A549 (cell line): ENCODE results near the gene KLRK1. TPM values are rescaled to one million over a fixed set of nuclear protein-coding genes. Genes with fewer than 3 reads are reported as not detected.
"Not testable (repeated sequence)": the region's sequence is repeated elsewhere in the genome, so short reads cannot be mapped to it uniquely, and the experiment has no call there.

Experiments
- ATAC-seq, 2 experiments: fragments of 200-7000 bp in 1 of 2; fragments of >200 bp in 1 of 2; cut with Nextera tagmentation in 1 of 2; cut with Tn5 transposase in 1 of 2; 3 replicates each; pipeline versions ENCODE4 v1.8.0 to v1.9.1; 2018 to 2020; ENCODE audit warnings: mild to moderate bottlenecking in 1 of 2, moderate library complexity in 1 of 2
- CTCF ChIA-PET: fragments of 300-600 bp; sonication (Branson Sonifier 250); formaldehyde crosslinking; extraction: SDS; loops from one replicate; lab custom pipeline; 2021; ENCODE audit warnings: antibody characterized with exemption, inconsistent platforms; lab: Yijun Ruan, JAX
- POLR2A ChIA-PET: fragments of 350-600 bp; formaldehyde crosslinking; extraction: SDS; loops from one replicate; lab custom pipeline; 2021; ENCODE audit warnings: antibody characterized with exemption, inconsistent platforms; lab: Yijun Ruan, JAX
- DNase-seq, 2 experiments: peaks; one replicate each; pipeline versions ENCODE4 v3.0.0 to v3.0.0-alpha.2; 2011 to 2016; ENCODE audit warnings: low read depth in 1 of 2, low spot score in 1 of 2
- FAIRE-seq: peaks from 2 replicates; lab custom pipeline; 2011; peaks lifted over from hg19 to GRCh38; lab: Jason Lieb, UNC
- H3K27ac ChIP-seq, 2 experiments: fragments of >200 bp; sonication (Bioruptor Twin); formaldehyde crosslinking; 3 replicates each; pipeline ENCODE4 v1.5.1; 2016 to 2017
- H3K4me1 ChIP-seq: fragments of >200 bp; sonication (Bioruptor Twin); formaldehyde crosslinking; 3 replicates; pipeline ENCODE4 v1.6.1; 2016
- H3K4me2 ChIP-seq: fragments of >200 bp; sonication (Bioruptor Twin); formaldehyde crosslinking; 3 replicates; pipeline ENCODE4 v1.6.1; 2016
- H3K4me3 ChIP-seq: fragments of >200 bp; sonication (Bioruptor Twin); formaldehyde crosslinking; 3 replicates; pipeline ENCODE4 v1.5.1; 2016
- H3K9me3 ChIP-seq: fragments of >200 bp; sonication (Bioruptor Twin); formaldehyde crosslinking; 3 replicates; pipeline ENCODE4 v1.6.1; 2016
- CTCF ChIP-seq: fragments of >200 bp; sonication (Bioruptor Twin); formaldehyde crosslinking; IDR thresholded peaks from 3 replicates; pipeline ENCODE4 v1.5.1; 2016
- FOSB ChIP-seq: fragments of 250-450 bp; sonication (Bioruptor Pico); IDR thresholded peaks from 2 replicates; pipeline ENCODE4 v1.5.0; 2020; ENCODE audit warnings: mild to moderate bottlenecking, moderate library complexity
- HDAC2 ChIP-seq: fragments of 200-600 bp; sonication (generic); IDR thresholded peaks from 2 replicates; pipeline ENCODE4 v1.6.1; 2016
- HMGXB4 ChIP-seq: fragments of 250-450 bp; sonication (Bioruptor Pico); IDR thresholded peaks from 2 replicates; pipeline ENCODE4 v1.5.0; 2021; ENCODE audit warnings: mild to moderate bottlenecking, moderate library complexity, borderline replicate concordance
- KDM1A ChIP-seq: fragments of 200-600 bp; sonication (generic); IDR thresholded peaks from 2 replicates; pipeline ENCODE4 v1.6.1; 2016; ENCODE audit warnings: low read depth, mild to moderate bottlenecking
- KDM5A ChIP-seq: fragments of 200-600 bp; sonication (generic); IDR thresholded peaks from 2 replicates; pipeline ENCODE4 v1.6.1; 2016; ENCODE audit warnings: antibody characterized with exemption, mild to moderate bottlenecking
- NR3C1 ChIP-seq: fragments of >200 bp; sonication (Bioruptor Twin); formaldehyde crosslinking; IDR thresholded peaks from 3 replicates; pipeline ENCODE4 v1.6.1; 2017
- RAD21 ChIP-seq, 2 experiments: fragments of >200 bp in 1 of 2; sonication (Bioruptor Twin) in 1 of 2; formaldehyde crosslinking in 1 of 2; IDR thresholded peaks in 1 of 2; conservative IDR thresholded peaks in 1 of 2; 2 replicates in 1 of 2; 3 replicates in 1 of 2; pipeline ENCODE4 v1.6.1; 2012 to 2018; ENCODE audit warnings: inconsistent platforms in 1 of 2
- RARB ChIP-seq: fragments of 250-450 bp; sonication (Bioruptor Pico); IDR thresholded peaks from 2 replicates; pipeline ENCODE4 v1.8.0; 2021; ENCODE audit warnings: mild to moderate bottlenecking, moderate library complexity
- RFX5 ChIP-seq: fragments of 450-650 bp; IDR thresholded peaks from 2 replicates; pipeline ENCODE4 v1.7.1; 2014; ENCODE audit warnings: antibody characterized with exemption, mild to moderate bottlenecking, moderate library complexity
- ZC3H11A ChIP-seq: fragments of 450-650 bp; IDR thresholded peaks from 2 replicates; pipeline ENCODE4 v1.6.1; 2014; ENCODE audit warnings: antibody characterized with exemption, mild to moderate bottlenecking
- ZFP36 ChIP-seq: fragments of 450-650 bp; IDR thresholded peaks from 2 replicates; pipeline ENCODE4 v1.6.1; 2014; ENCODE audit warnings: borderline replicate concordance; ENCODE audit not compliant: partially characterized antibody
- ZSCAN20 ChIP-seq: fragments of 250-450 bp; sonication (Bioruptor Pico); IDR thresholded peaks from 2 replicates; pipeline ENCODE4 v1.8.0; 2022; ENCODE audit warnings: mild to moderate bottlenecking, moderate library complexity
- WGBS: methylation state at CpG from one replicate; pipeline ENCODE4 v1.1.6; 2017; ENCODE audit errors: missing lambda C conversion rate; 5-methylcytosine and 5-hydroxymethylcytosine counted together
- polyA minus RNA-seq: library from RNA; depleted of rRNA, polyadenylated mRNA; stranded (reverse); fragments of >200 nt; gene quantifications from 2 replicates; pipeline ENCODE4 v1.2.3, GENCODE V29; 2011; rRNA and poly(A)+ RNA removed
- polyA plus RNA-seq, 4 experiments: library from polyadenylated mRNA; depleted of rRNA in 3 of 4; stranded (reverse); fragments of >200 nt; fragmentation: RNase III in 1 of 4; extraction: RNeasy Plus Mini Kit Qiagen cat#74134 plus additional on column Dnase treatment in 1 of 4; gene quantifications; 2 replicates in 3 of 4; 3 replicates in 1 of 4; pipeline ENCODE4 v1.2.3, GENCODE V29; 2011 to 2017

Gene KLRK1
- polyA plus RNA-seq (2011; rRNA removed): not detected in 2 replicates
- not detected in 2 replicates for polyA plus RNA-seq (2012; cell fraction: cytosol; rRNA removed)
- not detected in 2 replicates for polyA plus RNA-seq (2012; cell fraction: nucleus; rRNA removed)
- not detected in 3 replicates for polyA plus RNA-seq (2017; fragmentation: RNase III; extraction: RNeasy Plus Mini Kit Qiagen cat#74134 plus additional on column Dnase treatment)
- polyA minus RNA-seq: not detected in 2 replicates

GRCh38 chr12:10389904-10390303 lies at the start of gene KLRK1:
Gene KLRK1, minus strand, starts transcription at chr12:10390041. Its CDS starts 1,231 bp downstream, at chr12:10388810.
- Histone ChIP-seq H3K4me3 (no peak within 1 kb of the TSS), H3K4me2 (no peak within 1 kb of the TSS), H3K4me1 (peaks cover 21% of the 10 kb centered on the region), H3K9me3 (no peaks in the 10 kb centered on the region; the same call in 2 of the 3 replicates), H3K27ac (no peak within 1 kb of the TSS)
- FAIRE-seq (no peak), DNase-seq (no peak), ATAC-seq (no peak)
- POLR2A ChIA-PET: no interaction called here
- TF ChIP-seq RAD21 (conservative IDR thresholded peaks at IDR 0.05 in 1 of 2, IDR thresholded peaks at IDR 0.05 in 1 of 2) (no peak), KDM1A (no peak), ZC3H11A (no peak), NR3C1 (no peak), HMGXB4 (CRISPR knock-in tag) (no peak), RARB (CRISPR knock-in tag) (no peak), ZFP36 (no peak), HDAC2 (no peak), FOSB (CRISPR knock-in tag) (no peak), KDM5A (no peak), CTCF (no peak), ZSCAN20 (CRISPR knock-in tag) (no peak), RFX5 (no peak)
- TF ChIP-seq, all 56 proteins: peak for 0
- 88% methylated on average over 1 of the region's 1 CpG for WGBS
- CTCF ChIA-PET: no interaction called here

GRCh38 chr12:10437601-10438000 lies 47.8 kb upstream of the KLRK1 start:
- POLR2A ChIA-PET, CTCF ChIA-PET, H3K27ac ChIP-seq, H3K9me3 ChIP-seq, H3K4me2 ChIP-seq, DNase-seq, H3K4me3 ChIP-seq: not testable (repeated sequence)
- FAIRE-seq (peak; percentile 100), ATAC-seq (peak; percentile 6 to 43; a peak in 1 of 6 replicates)
- H3K4me1 ChIP-seq: peaks cover 21% of the 10 kb centered on the region
- no CpG with 5 or more reads among the region's 2 CpGs for WGBS

- 12% methylated on average over 3 of the region's 3 CpGs for WGBS
- H3K27ac ChIP-seq, DNase-seq, H3K4me3 ChIP-seq, POLR2A ChIA-PET, FAIRE-seq, H3K9me3 ChIP-seq, CTCF ChIA-PET: not testable (repeated sequence)
- peaks cover 21% of the 10 kb centered on the region for H3K4me1 ChIP-seq
- peak within 1 kb of the TSS; percentile 27 for H3K4me2 ChIP-seq
- peak; percentile 25 to 27; a peak in 3 of 6 replicates for ATAC-seq
Observed at GRCh38 chr12:10435816-10436215, 46.0 kb upstream of the KLRK1 start, which contains the start of gene KLRC2. Gene KLRC2, minus strand, starts transcription at chr12:10436010. Its CDS starts 24 bp downstream, at chr12:10435986.

GRCh38 chr12:10430623-10431022 lies 40.8 kb upstream of the KLRK1 start:
- DNase-seq, CTCF ChIA-PET: not testable (repeated sequence)

GRCh38 chr12:10425938-10426337 lies 36.1 kb upstream of the KLRK1 start:
- 96% methylated on average over 7 of the region's 8 CpGs for WGBS
- H3K4me2 ChIP-seq, FAIRE-seq, ATAC-seq, H3K4me3 ChIP-seq, POLR2A ChIA-PET, DNase-seq, CTCF ChIA-PET, H3K9me3 ChIP-seq: not testable (repeated sequence)
- peaks cover 17% of the 10 kb centered on the region for H3K4me1 ChIP-seq
- peak overlapping the region in 1 of 2 experiments; percentile 48; a peak in 3 of 6 replicates for H3K27ac ChIP-seq

More at GRCh38 chr12:10430623-10431022, 40.8 kb upstream of the KLRK1 start:
- H3K4me3 ChIP-seq, H3K27ac ChIP-seq, POLR2A ChIA-PET, H3K4me1 ChIP-seq, H3K9me3 ChIP-seq, ATAC-seq, H3K4me2 ChIP-seq: not testable (repeated sequence)
- WGBS: 87% methylated on average over 4 of the region's 4 CpGs
- peak; percentile 96 for FAIRE-seq

- H3K4me2 ChIP-seq, CTCF ChIA-PET, H3K27ac ChIP-seq, POLR2A ChIA-PET, H3K4me3 ChIP-seq, H3K9me3 ChIP-seq: not testable (repeated sequence)
- WGBS: 0% methylated on average over 1 of the region's 1 CpG
- peak; percentile 100 for FAIRE-seq
- peak; percentile 98 to 99 for ATAC-seq
- H3K4me1 ChIP-seq: peaks cover 27% of the 10 kb centered on the region
- DNase-seq: peak in 1 of 2 experiments; percentile 12
Observed at GRCh38 chr12:10424260-10424899, 34.5 kb upstream of the KLRK1 start.
